Activated T-cell treated with anti-CD3 and anti-CD28 coated beads, Interleukin-2, amount 50 U/mL, for 48 hours (primary cell): ENCODE data around the gene CDYL2.
A peak's percentile ranks its signal among the peaks of the same experiment; 100 is the strongest.
"Not testable (repeated sequence)": the region's sequence is repeated elsewhere in the genome, so short reads cannot be mapped to it uniquely, and the experiment has no call there.

Experiments
- DNase-seq, 2 experiments: peaks; one replicate each; pipeline ENCODE4 v3.0.0-alpha.2; 2020

CDYL2 gene

GRCh38 chr16:80667251-80667560 is 137.2 kb downstream of the CDYL2 start:
- no peak for DNase-seq

GRCh38 chr16:80666378-80667250 is 137.8 kb downstream of the CDYL2 start:
- DNase-seq: no peak

- no peak for DNase-seq
Observed at GRCh38 chr16:80665356-80665755, 139.0 kb downstream of the CDYL2 start.

GRCh38 chr16:80664786-80665185 is 139.6 kb downstream of the CDYL2 start:
- no peak for DNase-seq

- DNase-seq: no peak
Observed at GRCh38 chr16:80664226-80664625, 140.2 kb downstream of the CDYL2 start.

- DNase-seq: no peak
Observed at GRCh38 chr16:80663078-80663477, 141.3 kb downstream of the CDYL2 start.

GRCh38 chr16:80659865-80660264 is 144.5 kb downstream of the CDYL2 start:
- no peak for DNase-seq

GRCh38 chr16:80656711-80657150 is 147.7 kb downstream of the CDYL2 start:
- DNase-seq: peak; percentile 53 to 61

- DNase-seq: no peak
Observed at GRCh38 chr16:80656161-80656560, 148.2 kb downstream of the CDYL2 start.

- DNase-seq: no peak
Observed at GRCh38 chr16:80655751-80656150, 148.6 kb downstream of the CDYL2 start.

- no peak for DNase-seq
Observed at GRCh38 chr16:80654094-80654862, 150.1 kb downstream of the CDYL2 start.

GRCh38 chr16:80652441-80652840 is 152.0 kb downstream of the CDYL2 start:
- no peak for DNase-seq

- not testable (repeated sequence) for DNase-seq
Observed at GRCh38 chr16:80650281-80650680, 154.1 kb downstream of the CDYL2 start.

GRCh38 chr16:80640316-80640715 is 164.1 kb downstream of the CDYL2 start:
- DNase-seq: no peak

GRCh38 chr16:80639636-80640035 is 164.8 kb downstream of the CDYL2 start:
- DNase-seq: no peak

- no peak for DNase-seq
Observed at GRCh38 chr16:80637621-80638020, 166.8 kb downstream of the CDYL2 start.

- DNase-seq: no peak
Observed at GRCh38 chr16:80631581-80631980, 172.8 kb downstream of the CDYL2 start.

GRCh38 chr16:80628254-80628653 is 176.1 kb downstream of the CDYL2 start:
- no peak for DNase-seq

- no peak for DNase-seq
Observed at GRCh38 chr16:80627108-80627507, 177.3 kb downstream of the CDYL2 start.

GRCh38 chr16:80623376-80623775 is 181.0 kb downstream of the CDYL2 start:
- no peak for DNase-seq

- no peak for DNase-seq
Observed at GRCh38 chr16:80622007-80622406, 182.4 kb downstream of the CDYL2 start.

- DNase-seq: no peak
Observed at GRCh38 chr16:80620736-80621605, 183.4 kb downstream of the CDYL2 start.

GRCh38 chr16:80619824-80620223 is 184.6 kb downstream of the CDYL2 start:
- DNase-seq: no peak
